PC-3 (cell line): ENCODE measurements around the gene TBL3. TPM values are rescaled to one million over a fixed set of nuclear protein-coding genes. Genes with fewer than 3 reads are reported as not detected.

Experiments
- ATAC-seq: fragments of 200-7000 bp; cut with Tn5 transposase; 2 replicates; pipeline ENCODE4 v1.9.1; 2020; ENCODE audit warnings: mild to moderate bottlenecking, moderate library complexity
- BruUV-seq: library from RNA; stranded (reverse); fragments of 400-500 nt; replicated peaks from 2 replicates; lab custom pipeline; 2021; lab: Mats Ljungman, UMichigan
- CTCF ChIA-PET: fragments of 300-600 bp; sonication (Branson Sonifier 250); formaldehyde crosslinking; loops from one replicate; lab custom pipeline; 2022; ENCODE audit warnings: antibody characterized with exemption; lab: Charles Lee
- POLR2A ChIA-PET: fragments of 300-600 bp; sonication (Branson Sonifier 250); formaldehyde crosslinking; loops from one replicate; lab custom pipeline; 2022; ENCODE audit warnings: antibody characterized with exemption; ENCODE audit not compliant: unreplicated experiment; lab: Charles Lee
- DNase-seq: peaks from one replicate; pipeline ENCODE4 v3.0.0-alpha.2; 2015
- H2AFZ ChIP-seq: fragments of 300-600 bp; sonication (generic); 2 replicates; pipeline ENCODE4 v1.6.0; 2016; ENCODE audit warnings: antibody characterized with exemption, low read length
- H3F3A ChIP-seq: fragments of 300-600 bp; sonication (generic); one replicate; pipeline ENCODE4 v1.6.0; 2017; ENCODE audit warnings: antibody characterized with exemption, low read length, control low read depth, mild to moderate bottlenecking; ENCODE audit not compliant: unreplicated experiment
- H3K27ac ChIP-seq: fragments of 300-600 bp; sonication (generic); 2 replicates; pipeline ENCODE4 v1.5.1; 2016; ENCODE audit warnings: mild to moderate bottlenecking, low read length
- H3K27me3 ChIP-seq: fragments of 300-600 bp; sonication (generic); 2 replicates; pipeline ENCODE4 v1.6.1; 2016; ENCODE audit warnings: low read length, mixed read lengths
- H3K36me3 ChIP-seq: fragments of 300-600 bp; sonication (generic); 2 replicates; pipeline ENCODE4 v1.6.1; 2016; ENCODE audit warnings: low read depth, mixed run types, low read length, mixed read lengths
- H3K4me1 ChIP-seq: fragments of 300-600 bp; sonication (generic); 2 replicates; pipeline ENCODE4 v1.5.1; 2016; ENCODE audit warnings: low read length; ENCODE audit not compliant: insufficient read depth
- H3K4me2 ChIP-seq: fragments of 300-600 bp; sonication (generic); 2 replicates; pipeline ENCODE4 v1.6.0; 2016; ENCODE audit warnings: low read length
- H3K4me3 ChIP-seq: fragments of 300-600 bp; sonication (generic); 2 replicates; pipeline ENCODE4 v1.5.1; 2016; ENCODE audit warnings: mild to moderate bottlenecking, low read length, mixed read lengths
- H3K79me2 ChIP-seq: fragments of 300-600 bp; sonication (generic); 2 replicates; pipeline ENCODE4 v1.6.1; 2017; ENCODE audit warnings: low read length, mixed read lengths
- H3K9ac ChIP-seq: fragments of 300-600 bp; sonication (generic); 2 replicates; pipeline ENCODE4 v1.6.0; 2016; ENCODE audit warnings: mild to moderate bottlenecking, low read length
- H3K9me2 ChIP-seq: fragments of 300-600 bp; sonication (generic); replicated peaks from 2 replicates; pipeline ENCODE4 v1.6.1; 2016; ENCODE audit warnings: mixed run types, low read length, mixed read lengths
- H3K9me3 ChIP-seq: fragments of 300-600 bp; sonication (generic); 2 replicates; pipeline ENCODE4 v1.6.1; 2016; ENCODE audit warnings: low read length, mixed read lengths
- H4K20me1 ChIP-seq: fragments of 300-600 bp; sonication (generic); 2 replicates; pipeline ENCODE4 v1.6.1; 2016; ENCODE audit warnings: low read length, mixed read lengths
- CTCF ChIP-seq: fragments of 300-600 bp; sonication (generic); conservative IDR thresholded peaks from 2 replicates; pipeline ENCODE4 v1.5.1; 2017; ENCODE audit warnings: antibody characterized with exemption, low read depth, mild to moderate bottlenecking, low read length
- EZH2 ChIP-seq: fragments of 300-600 bp; sonication (generic); IDR thresholded peaks from one replicate; pipeline ENCODE4 v1.6.1; 2017; ENCODE audit warnings: antibody characterized with exemption, mild to moderate bottlenecking, low read length; ENCODE audit not compliant: unreplicated experiment
- EZH2phosphoT487 ChIP-seq: fragments of 300-600 bp; sonication (generic); IDR thresholded peaks from 2 replicates; pipeline ENCODE4 v1.6.1; 2018; ENCODE audit warnings: mild to moderate bottlenecking, antibody characterized with exemption, low read length, borderline replicate concordance
- intact Hi-C: fragments of 100-400 bp; cut with micrococcal nuclease; formaldehyde crosslinking; loops from 2 replicates; pipeline ENCODE4 v1.9.0; 2023
- total RNA-seq: library from RNA; depleted of rRNA; stranded (reverse); fragments of >200 nt; gene quantifications from 2 replicates; pipeline ENCODE4 v1.2.3, GENCODE V29; 2014

The TBL3 gene
- total RNA-seq, 1 experiment from 2014 or later: 71.5 TPM

GRCh38 chr16:1923299-1924034 is 48.4 kb upstream of the TBL3 start:
- intact Hi-C loops: no loop called here
- Histone ChIP-seq H3K4me1 (peaks cover 6% of the 10 kb centered on the region; the same call in 1 of the 2 replicates), H3F3A (no peaks in the 10 kb centered on the region), H3K9ac (no peak overlapping the region), H3K4me3 (no peak overlapping the region), H3K9me3 (no peaks in the 10 kb centered on the region), H3K27me3 (peaks cover 23% of the 10 kb centered on the region), H3K4me2 (no peak overlapping the region), H3K27ac (no peak overlapping the region), H3K9me2 (no peaks in the 10 kb centered on the region), H4K20me1 (no peaks in the 10 kb centered on the region), H2AFZ (no peak overlapping the region), H3K36me3 (no peaks in the 10 kb centered on the region), H3K79me2 (no peaks in the 10 kb centered on the region)
- TF ChIP-seq EZH2 (no peak), CTCF (peak; percentile 33), EZH2phosphoT487 (no peak)
- CTCF ChIA-PET: no interaction called here
- DNase-seq (peak; percentile 46), ATAC-seq (peak; percentile 65; the same call in 1 of the 2 replicates)
- POLR2A ChIA-PET: no interaction called here
- no TSS peak for BruUV-seq

GRCh38 chr16:1924095-1924494 is 47.8 kb upstream of the TBL3 start:
- Histone ChIP-seq H3K9me2 (no peaks in the 10 kb centered on the region), H3K79me2 (no peaks in the 10 kb centered on the region), H3K4me1 (peaks cover 6% of the 10 kb centered on the region; the same call in 1 of the 2 replicates), H3K9me3 (no peaks in the 10 kb centered on the region), H3K36me3 (no peaks in the 10 kb centered on the region), H3K4me2 (no peak overlapping the region), H3K9ac (no peak overlapping the region), H3K27me3 (peaks cover 17% of the 10 kb centered on the region), H2AFZ (no peak overlapping the region), H3K27ac (no peak overlapping the region), H3K4me3 (no peak overlapping the region), H3F3A (no peaks in the 10 kb centered on the region), H4K20me1 (no peaks in the 10 kb centered on the region)
- ATAC-seq (no peak), DNase-seq (no peak)
- TF ChIP-seq EZH2phosphoT487 (no peak), EZH2 (no peak), CTCF (no peak)
- POLR2A ChIA-PET: no interaction called here
- CTCF ChIA-PET: no interaction called here
- no TSS peak for BruUV-seq
- intact Hi-C loops: no loop called here

GRCh38 chr16:1926271-1926670 is 45.6 kb upstream of the TBL3 start:
- Histone ChIP-seq H3K4me3 (no peak overlapping the region), H3K27me3 (no peaks in the 10 kb centered on the region), H2AFZ (no peak overlapping the region), H3K9ac (no peak overlapping the region), H3K4me1 (peaks cover 6% of the 10 kb centered on the region; the same call in 1 of the 2 replicates), H4K20me1 (no peaks in the 10 kb centered on the region), H3K27ac (no peak overlapping the region), H3K4me2 (no peak overlapping the region), H3K79me2 (no peaks in the 10 kb centered on the region), H3F3A (no peaks in the 10 kb centered on the region), H3K36me3 (no peaks in the 10 kb centered on the region), H3K9me2 (no peaks in the 10 kb centered on the region), H3K9me3 (no peaks in the 10 kb centered on the region)
- intact Hi-C loops: no loop called here
- DNase-seq: no peak
- ChIA-PET POLR2A (interaction anchor here (0.7 kb wide), 1 partner anchor 28 kb away, joined by 5 read pairs; no protein-coding TSS in a partner anchor), CTCF (no interaction called here)
- TF ChIP-seq EZH2 (no peak), CTCF (no peak), EZH2phosphoT487 (no peak)
- ATAC-seq: no peak
- BruUV-seq: no TSS peak
